HUES48 (cell line): ENCODE data around the gene PTRHD1.
"Not testable (repeated sequence)": the region's sequence is repeated elsewhere in the genome, so short reads cannot be mapped to it uniquely, and the experiment has no call there.

Experiments used
- H3K27ac ChIP-seq: one replicate; pipeline ENCODE4 v1.7.0; 2013; ENCODE audit warnings: low read depth, low read length, inconsistent platforms
- H3K27me3 ChIP-seq: 2 replicates; pipeline ENCODE4 v1.6.1; 2013; ENCODE audit warnings: mild to moderate bottlenecking, low read length; ENCODE audit not compliant: control insufficient read depth, insufficient read depth
- H3K36me3 ChIP-seq: 2 replicates; pipeline ENCODE4 v1.6.1; 2013; ENCODE audit warnings: low read length; ENCODE audit not compliant: control insufficient read depth, insufficient read depth
- H3K4me1 ChIP-seq: 2 replicates; pipeline ENCODE4 v1.6.1; 2013; ENCODE audit warnings: mild to moderate bottlenecking, low read length; ENCODE audit not compliant: control insufficient read depth, insufficient read depth
- H3K4me3 ChIP-seq: 2 replicates; pipeline ENCODE4 v1.5.1; 2013; ENCODE audit warnings: mild to moderate bottlenecking, low read depth, low read length
- H3K9ac ChIP-seq: 2 replicates; pipeline ENCODE4 v1.6.1; 2013; ENCODE audit warnings: mild to moderate bottlenecking, low read depth, low read length, moderate library complexity
- H3K9me3 ChIP-seq: 2 replicates; pipeline ENCODE4 v1.6.1; 2013; ENCODE audit warnings: low read length; ENCODE audit not compliant: control insufficient read depth, insufficient read depth

Gene PTRHD1

GRCh38 chr2:24800487-24800886 lies 7.3 kb upstream of the PTRHD1 start:
- not testable (repeated sequence) for H3K4me3 ChIP-seq, H3K27ac ChIP-seq, H3K9ac ChIP-seq, H3K4me1 ChIP-seq, H3K9me3 ChIP-seq, H3K27me3 ChIP-seq
- H3K36me3 ChIP-seq = peaks cover 30% of the 10 kb centered on the region

GRCh38 chr2:24797644-24798043 lies 4.5 kb upstream of the PTRHD1 start:
- Histone ChIP-seq H3K9me3 (no peaks in the 10 kb centered on the region), H3K27me3 (no peaks in the 10 kb centered on the region), H3K9ac (no peak overlapping the region), H3K36me3 (peaks cover 40% of the 10 kb centered on the region), H3K27ac (no peak overlapping the region), H3K4me3 (no peak overlapping the region), H3K4me1 (peaks cover 13% of the 10 kb centered on the region)

- Histone ChIP-seq H3K27me3 (no peaks in the 10 kb centered on the region), H3K9ac (peak overlapping the region; percentile 99), H3K4me1 (peaks cover 34% of the 10 kb centered on the region), H3K9me3 (no peaks in the 10 kb centered on the region), H3K36me3 (peaks cover 32% of the 10 kb centered on the region), H3K27ac (peak overlapping the region; percentile 96), H3K4me3 (peak overlapping the region; percentile 86)
Measured at GRCh38 chr2:24793761-24794435, 707 bp upstream of the PTRHD1 start.

GRCh38 chr2:24792542-24792873 lies 683 bp downstream of the PTRHD1 start:
- H3K4me3 ChIP-seq = peak overlapping the region; percentile 86
- H3K27ac ChIP-seq = peak overlapping the region; percentile 96
- peaks cover 26% of the 10 kb centered on the region for H3K36me3 ChIP-seq
- H3K27me3 ChIP-seq = no peaks in the 10 kb centered on the region
- H3K4me1 ChIP-seq = peaks cover 34% of the 10 kb centered on the region
- no peaks in the 10 kb centered on the region for H3K9me3 ChIP-seq
- peak overlapping the region; percentile 99 for H3K9ac ChIP-seq

- H3K9me3 ChIP-seq = no peaks in the 10 kb centered on the region
- peak overlapping the region; percentile 86 for H3K4me3 ChIP-seq
- H3K27me3 ChIP-seq = no peaks in the 10 kb centered on the region
- no peak overlapping the region for H3K9ac ChIP-seq
- H3K27ac ChIP-seq = peak overlapping the region; percentile 16
- peaks cover 34% of the 10 kb centered on the region for H3K4me1 ChIP-seq
- H3K36me3 ChIP-seq = peaks cover 19% of the 10 kb centered on the region
Measured at GRCh38 chr2:24791452-24791851, 1.7 kb downstream of the PTRHD1 start.

GRCh38 chr2:24788816-24789215 lies 4.4 kb downstream of the PTRHD1 start:
- no peaks in the 10 kb centered on the region for H3K27me3 ChIP-seq
- no peak overlapping the region for H3K4me3 ChIP-seq
- no peaks in the 10 kb centered on the region for H3K9me3 ChIP-seq
- H3K27ac ChIP-seq = no peak overlapping the region
- H3K4me1 ChIP-seq = peaks cover 21% of the 10 kb centered on the region; the same call in 1 of the 2 replicates
- H3K36me3 ChIP-seq = peaks cover 5% of the 10 kb centered on the region; the same call in 1 of the 2 replicates
- H3K9ac ChIP-seq = no peak overlapping the region

- Histone ChIP-seq H3K4me1 (peaks cover 21% of the 10 kb centered on the region; the same call in 1 of the 2 replicates), H3K36me3 (peaks cover 5% of the 10 kb centered on the region; the same call in 1 of the 2 replicates), H3K9ac (no peak overlapping the region), H3K27me3 (no peaks in the 10 kb centered on the region), H3K9me3 (no peaks in the 10 kb centered on the region), H3K27ac (no peak overlapping the region), H3K4me3 (no peak overlapping the region)
Measured at GRCh38 chr2:24787532-24787931, 5.7 kb downstream of the PTRHD1 start.

GRCh38 chr2:24785671-24786321 lies 7.4 kb downstream of the PTRHD1 start:
- Histone ChIP-seq H3K27me3 (no peaks in the 10 kb centered on the region), H3K27ac (no peak overlapping the region), H3K9me3 (no peaks in the 10 kb centered on the region), H3K4me1 (peaks cover 5% of the 10 kb centered on the region; the same call in 1 of the 2 replicates), H3K9ac (no peak overlapping the region), H3K4me3 (no peak overlapping the region), H3K36me3 (peaks cover 5% of the 10 kb centered on the region; the same call in 1 of the 2 replicates)

GRCh38 chr2:24783641-24784040 lies 9.6 kb downstream of the PTRHD1 start:
- Histone ChIP-seq H3K9ac (no peak overlapping the region), H3K4me3 (no peak overlapping the region), H3K36me3 (no peaks in the 10 kb centered on the region)

GRCh38 chr2:24779116-24779515 lies 14.1 kb downstream of the PTRHD1 start:
- H3K4me3 ChIP-seq = no peak overlapping the region
- no peak overlapping the region for H3K9ac ChIP-seq
- H3K9me3 ChIP-seq = no peaks in the 10 kb centered on the region

More at GRCh38 chr2:24783641-24784040, 9.6 kb downstream of the PTRHD1 start:
- Histone ChIP-seq H3K4me1 (peaks cover 5% of the 10 kb centered on the region), H3K9me3 (no peaks in the 10 kb centered on the region), H3K27me3 (no peaks in the 10 kb centered on the region), H3K27ac (no peak overlapping the region)

GRCh38 chr2:24774373-24774772 lies 18.8 kb downstream of the PTRHD1 start:
- Histone ChIP-seq H3K4me3 (no peak overlapping the region), H3K27ac (no peak overlapping the region), H3K27me3 (no peaks in the 10 kb centered on the region), H3K36me3 (0 out of 2 replicates have a peak, but pooled peaks cover 4% of the 10 kb centered on the region), H3K4me1 (peaks cover 13% of the 10 kb centered on the region), H3K9me3 (no peaks in the 10 kb centered on the region), H3K9ac (no peak overlapping the region)

More at GRCh38 chr2:24779116-24779515, 14.1 kb downstream of the PTRHD1 start:
- Histone ChIP-seq H3K36me3 (no peaks in the 10 kb centered on the region), H3K4me1 (peaks cover 13% of the 10 kb centered on the region), H3K27me3 (no peaks in the 10 kb centered on the region), H3K27ac (peak overlapping the region; percentile 10)
